ENCODE measurements around the gene TRPM2. TPM values are rescaled to one million over a fixed set of nuclear protein-coding genes. Genes with fewer than 3 reads are reported as not detected.

TRPM2 gene
- total RNA-seq, 1 experiment from 2014 or later, result 28.1 TPM

DNA sequence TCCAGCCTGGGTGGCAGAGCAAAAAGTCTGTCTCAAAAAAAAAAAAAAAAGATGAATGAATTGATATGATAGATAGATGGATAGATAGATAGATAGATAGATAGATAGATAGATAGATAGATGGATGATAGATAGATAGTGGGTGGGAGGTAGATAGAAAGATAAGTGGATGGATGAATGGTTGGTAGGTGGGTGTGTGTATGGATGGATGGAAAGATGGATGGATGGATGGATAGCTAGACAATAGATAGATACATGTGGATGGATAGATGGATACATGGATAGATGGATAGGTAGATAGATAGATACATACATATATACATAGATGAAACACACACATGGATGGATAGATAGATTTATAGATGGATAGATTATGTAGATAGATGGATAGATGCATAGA, 28.5 kb downstream of the TRPM2 start:
- H3K4me2 ChIP-seq (ENCODE audit: low read length), result no peak overlapping the region
- no peaks in the 10 kb centered on the region for H3K4me1 ChIP-seq (ENCODE audit: control insufficient read depth in 1 of 2, insufficient read depth in 2 of 2, low read length in 2 of 2)
- DNase-seq (ENCODE audit: low read depth, low spot score) (no peak), ATAC-seq (no peak)
- peaks cover 13% of the 10 kb centered on the region in 2 experiments for H3K9me3 ChIP-seq (ENCODE audit: control insufficient read depth in 1 of 2, insufficient read depth in 1 of 2, low read depth in 1 of 2, low read length in 2 of 2)
- CTCF ChIA-PET, result no interaction called here
- no peak overlapping the region for H3K27ac ChIP-seq (ENCODE audit: low read depth, low read length)
- RAD21 ChIA-PET (ENCODE audit: low non-redundant PET in 1 of 2, low total read pairs in 2 of 2, uncharacterized antibody in 2 of 2, unreplicated experiment in 2 of 2), result no interaction called here
- no peaks in the 10 kb centered on the region for H3K36me3 ChIP-seq (ENCODE audit: control insufficient read depth in 1 of 2, insufficient read depth in 2 of 2, low read length in 2 of 2)
- H3K9ac ChIP-seq (ENCODE audit: low read length), result no peak overlapping the region
- H3K4me3 ChIP-seq (replicated peaks in 1 of 2; ENCODE audit: low read depth in 1 of 2, low read length in 2 of 2), result no peak overlapping the region
- no peaks in the 10 kb centered on the region for H3K27me3 ChIP-seq (ENCODE audit: insufficient read depth, low read length)
- intact Hi-C loops (cut with micrococcal nuclease), result no loop called here
- H3K79me2 ChIP-seq (ENCODE audit: insufficient read depth, low read length), result no peaks in the 10 kb centered on the region
- no peak overlapping the region for H2AFZ ChIP-seq (ENCODE audit: low read depth, low read length, poor library complexity, severe bottlenecking)
- no TSS peak for BruUV-seq (replicated peaks)
- no peaks in the 10 kb centered on the region for H3K9me2 ChIP-seq (ENCODE audit: insufficient read depth)
- no peaks in the 10 kb centered on the region for H4K20me1 ChIP-seq (ENCODE audit: insufficient read depth)
- TF ChIP-seq TCF7L2 (IDR thresholded peaks at IDR 0.05; ENCODE audit: borderline replicate concordance, extremely low read depth, insufficient read depth, insufficient read length) (no peak), EZH2phosphoT487 (IDR thresholded peaks at IDR 0.05; ENCODE audit: borderline replicate concordance) (no peak), FOSL1 (IDR thresholded peaks at IDR 0.05; ENCODE audit: low read depth) (no peak), EGR1 (IDR thresholded peaks at IDR 0.05; ENCODE audit: low read depth) (no peak), RAD21 (IDR thresholded peaks at IDR 0.05; ENCODE audit: low read depth) (no peak), JUND (IDR thresholded peaks at IDR 0.05) (no peak), CBX3 (IDR thresholded peaks at IDR 0.05; ENCODE audit: low read depth) (no peak), SRF (IDR thresholded peaks at IDR 0.05; ENCODE audit: low read depth) (no peak), POLR2A (IDR thresholded peaks at IDR 0.05; ENCODE audit: borderline replicate concordance, extremely low read depth, insufficient read depth, insufficient read length) (no peak), YY1 (IDR thresholded peaks at IDR 0.05; ENCODE audit: extremely low read depth, insufficient replicate concordance, low read depth, low read length) (no peak), SP1 (IDR thresholded peaks at IDR 0.05; ENCODE audit: low read depth) (no peak), SIN3A (IDR thresholded peaks at IDR 0.05; ENCODE audit: low read depth) (no peak)
- TF ChIP-seq, protein P1, sequence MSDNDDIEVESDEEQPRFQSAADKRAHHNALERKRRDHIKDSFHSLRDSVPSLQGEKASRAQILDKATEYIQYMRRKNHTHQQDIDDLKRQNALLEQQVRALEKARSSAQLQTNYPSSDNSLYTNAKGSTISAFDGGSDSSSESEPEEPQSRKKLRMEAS (IDR thresholded peaks at IDR 0.05), result no peak
- TF ChIP-seq, protein P2, sequence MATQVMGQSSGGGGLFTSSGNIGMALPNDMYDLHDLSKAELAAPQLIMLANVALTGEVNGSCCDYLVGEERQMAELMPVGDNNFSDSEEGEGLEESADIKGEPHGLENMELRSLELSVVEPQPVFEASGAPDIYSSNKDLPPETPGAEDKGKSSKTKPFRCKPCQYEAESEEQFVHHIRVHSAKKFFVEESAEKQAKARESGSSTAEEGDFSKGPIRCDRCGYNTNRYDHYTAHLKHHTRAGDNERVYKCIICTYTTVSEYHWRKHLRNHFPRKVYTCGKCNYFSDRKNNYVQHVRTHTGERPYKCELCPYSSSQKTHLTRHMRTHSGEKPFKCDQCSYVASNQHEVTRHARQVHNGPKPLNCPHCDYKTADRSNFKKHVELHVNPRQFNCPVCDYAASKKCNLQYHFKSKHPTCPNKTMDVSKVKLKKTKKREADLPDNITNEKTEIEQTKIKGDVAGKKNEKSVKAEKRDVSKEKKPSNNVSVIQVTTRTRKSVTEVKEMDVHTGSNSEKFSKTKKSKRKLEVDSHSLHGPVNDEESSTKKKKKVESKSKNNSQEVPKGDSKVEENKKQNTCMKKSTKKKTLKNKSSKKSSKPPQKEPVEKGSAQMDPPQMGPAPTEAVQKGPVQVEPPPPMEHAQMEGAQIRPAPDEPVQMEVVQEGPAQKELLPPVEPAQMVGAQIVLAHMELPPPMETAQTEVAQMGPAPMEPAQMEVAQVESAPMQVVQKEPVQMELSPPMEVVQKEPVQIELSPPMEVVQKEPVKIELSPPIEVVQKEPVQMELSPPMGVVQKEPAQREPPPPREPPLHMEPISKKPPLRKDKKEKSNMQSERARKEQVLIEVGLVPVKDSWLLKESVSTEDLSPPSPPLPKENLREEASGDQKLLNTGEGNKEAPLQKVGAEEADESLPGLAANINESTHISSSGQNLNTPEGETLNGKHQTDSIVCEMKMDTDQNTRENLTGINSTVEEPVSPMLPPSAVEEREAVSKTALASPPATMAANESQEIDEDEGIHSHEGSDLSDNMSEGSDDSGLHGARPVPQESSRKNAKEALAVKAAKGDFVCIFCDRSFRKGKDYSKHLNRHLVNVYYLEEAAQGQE (IDR thresholded peaks at IDR 0.05; ENCODE audit: low read depth), result no peak
- TF ChIP-seq, protein P3, sequence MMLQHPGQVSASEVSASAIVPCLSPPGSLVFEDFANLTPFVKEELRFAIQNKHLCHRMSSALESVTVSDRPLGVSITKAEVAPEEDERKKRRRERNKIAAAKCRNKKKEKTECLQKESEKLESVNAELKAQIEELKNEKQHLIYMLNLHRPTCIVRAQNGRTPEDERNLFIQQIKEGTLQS (IDR thresholded peaks at IDR 0.05), result no peak
- TF ChIP-seq, protein P4, sequence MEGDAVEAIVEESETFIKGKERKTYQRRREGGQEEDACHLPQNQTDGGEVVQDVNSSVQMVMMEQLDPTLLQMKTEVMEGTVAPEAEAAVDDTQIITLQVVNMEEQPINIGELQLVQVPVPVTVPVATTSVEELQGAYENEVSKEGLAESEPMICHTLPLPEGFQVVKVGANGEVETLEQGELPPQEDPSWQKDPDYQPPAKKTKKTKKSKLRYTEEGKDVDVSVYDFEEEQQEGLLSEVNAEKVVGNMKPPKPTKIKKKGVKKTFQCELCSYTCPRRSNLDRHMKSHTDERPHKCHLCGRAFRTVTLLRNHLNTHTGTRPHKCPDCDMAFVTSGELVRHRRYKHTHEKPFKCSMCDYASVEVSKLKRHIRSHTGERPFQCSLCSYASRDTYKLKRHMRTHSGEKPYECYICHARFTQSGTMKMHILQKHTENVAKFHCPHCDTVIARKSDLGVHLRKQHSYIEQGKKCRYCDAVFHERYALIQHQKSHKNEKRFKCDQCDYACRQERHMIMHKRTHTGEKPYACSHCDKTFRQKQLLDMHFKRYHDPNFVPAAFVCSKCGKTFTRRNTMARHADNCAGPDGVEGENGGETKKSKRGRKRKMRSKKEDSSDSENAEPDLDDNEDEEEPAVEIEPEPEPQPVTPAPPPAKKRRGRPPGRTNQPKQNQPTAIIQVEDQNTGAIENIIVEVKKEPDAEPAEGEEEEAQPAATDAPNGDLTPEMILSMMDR (IDR thresholded peaks at IDR 0.05 in 2 of 3, conservative IDR thresholded peaks at IDR 0.05 in 1 of 3; ENCODE audit: borderline replicate concordance in 1 of 3, insufficient read depth in 1 of 3, low read depth in 2 of 3, low read length in 2 of 3), result no peak
- POLR2A ChIA-PET, result no interaction called here
